ENCODE results near the gene TMEM185B. TPM values are rescaled to one million over a fixed set of nuclear protein-coding genes. Genes with fewer than 3 reads are reported as not detected.

TMEM185B gene
- total RNA-seq (2022; extraction: Qiagen RNA extraction): 44.4 to 50.6 TPM (median 47.3 TPM) in 5 replicates

GRCh38 chr2:120223034-120223912 is at the start of gene TMEM185B:
TMEM185B (minus strand) TSS chr2:120223400; CDS start chr2:120222976, 424 bp downstream.

GRCh38 chr2:120252225-120253020 is 29.2 kb upstream of the TMEM185B start, which contains the start of gene RALB:
RALB (plus strand) TSS chr2:120252852; CDS start chr2:120278665, 25,813 bp downstream.

Other genes with a start within 250 kb of the TMEM185B start
- gene EPB41L5, start 210.3 kb downstream of the TMEM185B start, total RNA-seq (2022; extraction: Qiagen RNA extraction): 3.4 to 5.1 TPM (median 4.0 TPM) in 5 replicates
- 54.3 to 74.4 TPM (median 58.6 TPM) in 5 replicates for gene RALB, start 29.5 kb upstream of the TMEM185B start, total RNA-seq (2022; extraction: Qiagen RNA extraction)
- 23.1 to 29.9 TPM (median 26.3 TPM) in 5 replicates for gene INHBB, start 122.7 kb upstream of the TMEM185B start, total RNA-seq (2022; extraction: Qiagen RNA extraction)

Data from A549 treated with AZD2906 at 1 μM for 4 hours (cell line).